ENCODE measurements around the gene AFDN. TPM values are rescaled to one million over a fixed set of nuclear protein-coding genes. Genes with fewer than 3 reads are reported as not detected.

The AFDN gene
- total RNA-seq, 2 donors from 2014 or later = 213 to 232 TPM

DNA sequence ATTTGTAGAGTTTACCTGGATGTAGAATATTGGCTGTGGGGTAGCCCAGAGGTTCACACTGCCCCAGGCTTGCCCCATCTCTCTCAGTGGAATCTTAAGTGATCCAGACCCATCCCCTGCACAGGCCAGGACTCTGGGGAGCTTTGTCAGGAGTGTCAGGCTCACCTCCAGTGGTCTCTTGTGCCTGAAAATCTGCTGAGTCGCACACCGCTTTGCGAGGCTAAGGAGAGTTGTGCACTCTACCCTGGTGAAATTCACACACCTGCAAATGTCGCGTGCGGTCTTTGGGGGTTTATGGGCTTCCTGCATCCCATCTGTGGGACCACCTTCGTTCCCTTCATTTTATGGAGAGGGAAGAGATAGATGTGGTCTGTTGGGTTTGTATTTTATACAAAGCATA lies 107.1 kb downstream of the AFDN start:
- no peak overlapping the region for H3K4me3 ChIP-seq
- peaks cover 3% of the 10 kb centered on the region for H3K4me1 ChIP-seq
- intact Hi-C loops (cut with DNase I) = no loop called here
- no peak for DNase-seq
- H3K27ac ChIP-seq = peak overlapping the region; percentile 77
- peak overlapping the region in 1 of 2 donors; percentile 77 for H3K9ac ChIP-seq (ENCODE audit: low read depth in 2 of 2, low read length in 2 of 2)
- H3K27me3 ChIP-seq = no peaks in the 10 kb centered on the region
- no peak for TF ChIP-seq CTCF (IDR thresholded peaks at IDR 0.05)
- H3K9me3 ChIP-seq = no peaks in the 10 kb centered on the region
- no peaks in the 10 kb centered on the region for H3K36me3 ChIP-seq

DNA sequence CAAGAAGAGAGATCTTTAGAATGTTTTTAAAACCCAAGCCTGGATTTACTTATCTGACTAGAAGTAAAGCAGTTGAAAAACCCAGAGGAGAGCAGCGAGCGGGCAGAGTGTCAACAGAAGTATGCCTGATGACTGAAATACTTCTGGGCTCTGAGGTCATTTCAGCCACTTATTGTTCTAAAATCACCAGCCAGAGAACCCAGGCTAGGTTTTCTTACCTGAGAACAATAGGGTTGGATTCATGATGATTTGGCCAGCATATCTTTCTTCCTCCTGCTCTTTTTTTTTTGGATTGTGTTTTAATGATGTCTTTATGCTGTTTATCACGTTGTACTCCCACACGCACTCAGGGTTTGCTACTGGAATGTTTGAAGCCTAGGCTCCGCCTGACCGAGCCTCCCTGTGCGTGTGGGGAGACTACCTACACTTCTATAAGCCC lies 107.7 kb downstream of the AFDN start:
- Histone ChIP-seq H3K9ac (ENCODE audit: low read depth in 2 of 2, low read length in 2 of 2) (peak overlapping the region in 1 of 2 donors; percentile 77), H3K36me3 (no peaks in the 10 kb centered on the region), H3K4me3 (no peak overlapping the region), H3K4me1 (peaks cover 3% of the 10 kb centered on the region), H3K27me3 (no peaks in the 10 kb centered on the region), H3K9me3 (no peaks in the 10 kb centered on the region), H3K27ac (peak overlapping the region; percentile 77)
- TF ChIP-seq CTCF (IDR thresholded peaks at IDR 0.05) = no peak
- DNase-seq = peak; percentile 47
- intact Hi-C loops (cut with DNase I) = no loop called here

DNA sequence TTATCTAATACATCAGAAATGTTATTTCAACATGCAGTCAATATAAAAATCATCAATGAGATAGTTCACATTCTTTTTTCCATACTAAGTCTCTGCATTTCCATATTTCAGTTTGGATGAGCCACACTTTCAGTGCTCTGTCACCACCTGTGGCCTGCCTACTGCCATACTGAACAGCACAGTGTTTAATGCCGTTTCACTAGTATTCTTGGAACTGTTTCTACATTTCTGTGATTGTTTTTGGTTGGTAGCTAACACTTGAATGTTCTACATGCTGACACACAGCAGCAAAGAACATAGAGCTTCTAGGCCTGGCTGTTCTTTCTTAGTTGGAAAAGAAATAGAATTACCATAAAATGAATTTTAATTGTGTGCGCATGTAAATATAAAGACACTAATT lies 109.3 kb downstream of the AFDN start:
- TF ChIP-seq CTCF (IDR thresholded peaks at IDR 0.05) = no peak

DNA sequence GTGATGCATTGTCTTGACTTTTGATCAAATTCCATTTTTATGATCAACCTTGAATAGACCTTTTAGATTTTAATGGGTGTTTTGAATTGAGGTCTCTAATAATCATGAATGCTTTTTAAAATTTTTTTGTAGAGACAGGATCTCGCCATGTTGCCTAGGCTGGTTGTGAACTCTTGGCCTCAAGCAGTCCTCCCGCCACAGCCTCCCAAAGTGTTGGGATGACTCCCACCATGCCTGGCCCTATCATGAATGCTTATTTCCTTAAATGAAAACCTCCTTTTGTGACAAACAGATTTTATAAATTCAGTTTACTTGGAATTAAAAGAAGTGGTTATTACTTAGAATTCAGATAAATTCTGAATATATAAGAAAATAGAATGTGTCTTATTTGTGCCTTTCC lies 110.6 kb downstream of the AFDN start:
- no peak overlapping the region for H3K4me3 ChIP-seq
- H3K4me1 ChIP-seq = peaks cover 3% of the 10 kb centered on the region
- H3K27ac ChIP-seq = peak overlapping the region; percentile 74
- no peaks in the 10 kb centered on the region for H3K27me3 ChIP-seq
- H3K36me3 ChIP-seq = no peaks in the 10 kb centered on the region
- intact Hi-C loops (cut with DNase I) = no loop called here
- TF ChIP-seq CTCF (IDR thresholded peaks at IDR 0.05) = no peak
- no peak overlapping the region for H3K9ac ChIP-seq (ENCODE audit: low read depth in 2 of 2, low read length in 2 of 2)
- H3K9me3 ChIP-seq = no peaks in the 10 kb centered on the region
- no peak for DNase-seq

More for the DNA sequence above, 109.3 kb downstream of the AFDN start:
- peak overlapping the region; percentile 74 for H3K27ac ChIP-seq
- H3K4me1 ChIP-seq = peaks cover 3% of the 10 kb centered on the region
- no peaks in the 10 kb centered on the region for H3K27me3 ChIP-seq
- H3K9me3 ChIP-seq = no peaks in the 10 kb centered on the region
- no peak overlapping the region for H3K4me3 ChIP-seq
- no peaks in the 10 kb centered on the region for H3K36me3 ChIP-seq
- DNase-seq = no peak
- H3K9ac ChIP-seq (ENCODE audit: low read depth in 2 of 2, low read length in 2 of 2) = no peak overlapping the region
- intact Hi-C loops (cut with DNase I) = no loop called here

DNA sequence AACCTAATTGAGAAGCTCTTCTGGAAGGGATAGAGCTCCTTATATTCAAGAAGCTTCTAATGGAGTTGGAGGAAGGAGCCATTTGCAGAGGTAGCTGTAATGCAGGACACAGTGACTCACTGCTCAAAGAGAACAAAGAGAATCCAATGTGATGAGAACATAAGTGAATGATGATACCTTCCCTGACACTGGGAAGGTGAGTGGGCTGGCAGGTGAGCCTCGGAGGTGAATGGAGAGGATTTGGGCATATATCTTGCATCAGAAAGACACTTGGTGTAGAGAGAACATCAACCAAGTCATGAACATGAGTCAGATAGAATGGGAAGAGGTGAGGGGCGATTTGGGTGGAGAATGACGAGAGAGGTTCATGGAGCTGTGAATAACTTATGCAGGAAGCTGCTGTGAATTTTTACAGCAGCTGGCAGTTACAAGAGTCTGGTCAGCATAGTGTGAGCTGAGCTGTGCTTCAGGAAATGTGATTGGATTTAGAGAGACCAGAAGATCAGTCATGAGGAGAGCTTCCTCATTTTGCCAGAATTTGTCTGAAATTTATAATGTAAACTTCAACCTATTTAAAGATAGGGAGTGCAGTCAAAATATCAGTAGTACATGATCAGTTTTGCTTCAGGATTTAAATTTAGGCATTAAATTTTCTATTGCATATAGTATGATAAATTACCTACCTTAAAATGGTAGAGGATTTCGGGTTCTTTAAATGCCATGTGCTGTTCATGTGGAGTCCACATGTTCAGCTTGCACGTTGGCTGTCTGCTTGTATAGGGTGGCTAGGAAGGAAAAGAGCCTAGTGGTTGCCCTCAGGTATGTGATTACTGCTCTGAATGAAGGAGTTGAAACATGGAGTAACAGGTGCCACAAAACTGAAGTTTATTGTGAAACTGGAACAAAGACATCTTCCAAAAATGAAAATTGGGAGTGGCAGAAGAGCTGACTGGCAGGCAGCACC lies 111.5 kb downstream of the AFDN start:
- Histone ChIP-seq H3K27me3 (no peaks in the 10 kb centered on the region), H3K9me3 (no peaks in the 10 kb centered on the region), H3K4me1 (peaks cover 3% of the 10 kb centered on the region), H3K9ac (ENCODE audit: low read depth in 2 of 2, low read length in 2 of 2) (peak overlapping the region in 1 of 2 donors; percentile 52), H3K27ac (peak overlapping the region; percentile 74), H3K36me3 (no peaks in the 10 kb centered on the region), H3K4me3 (no peak overlapping the region)
- no peak for DNase-seq
- intact Hi-C loops (cut with DNase I) = no loop called here
- TF ChIP-seq CTCF (IDR thresholded peaks at IDR 0.05) = no peak
